ENCODE measurements around the gene TNS1. TPM values are rescaled to one million over a fixed set of nuclear protein-coding genes. Genes with fewer than 3 reads are reported as not detected.

TNS1 gene
- total RNA-seq, 1 donor from 2014 or later, result 828 TPM

GRCh38 chr2:218032336-218033171, 29.8 kb upstream of the TNS1 start:
- no peak for DNase-seq
- H3K4me3 ChIP-seq, result no peak overlapping the region
- H3K27me3 ChIP-seq (ENCODE audit: low read depth), result peaks cover 17% of the 10 kb centered on the region
- peaks cover 46% of the 10 kb centered on the region for H3K4me1 ChIP-seq
- intact Hi-C loops (cut with micrococcal nuclease), result loop anchor here (10.0 kb wide), 1 partner anchor 248 kb away; no protein-coding TSS in a partner anchor
- H3K9me3 ChIP-seq (replicated peaks), result no peaks in the 10 kb centered on the region
- H3K27ac ChIP-seq (replicated peaks), result no peak overlapping the region
- TF ChIP-seq CTCF (IDR thresholded peaks at IDR 0.05; ENCODE audit: borderline replicate concordance), result no peak
- H3K36me3 ChIP-seq, result no peaks in the 10 kb centered on the region

- H3K9me3 ChIP-seq (replicated peaks), result no peaks in the 10 kb centered on the region
- no peak overlapping the region for H3K27ac ChIP-seq (replicated peaks)
- H3K27me3 ChIP-seq (ENCODE audit: low read depth), result peaks cover 17% of the 10 kb centered on the region
- H3K36me3 ChIP-seq, result no peaks in the 10 kb centered on the region
- intact Hi-C loops (cut with micrococcal nuclease), result loop anchor here (10.0 kb wide), 1 partner anchor 247 kb away; no protein-coding TSS in a partner anchor
- H3K4me1 ChIP-seq, result peaks cover 53% of the 10 kb centered on the region
- TF ChIP-seq CTCF (IDR thresholded peaks at IDR 0.05; ENCODE audit: borderline replicate concordance), result no peak
- no peak for DNase-seq
- no peak overlapping the region for H3K4me3 ChIP-seq
These were observed 29.0 kb upstream of the TNS1 start for GRCh38 chr2:218031771-218032257.

GRCh38 chr2:218031261-218031660, 28.5 kb upstream of the TNS1 start:
- Histone ChIP-seq H3K27ac (replicated peaks) (no peak overlapping the region), H3K27me3 (ENCODE audit: low read depth) (peaks cover 17% of the 10 kb centered on the region), H3K4me1 (peaks cover 58% of the 10 kb centered on the region), H3K9me3 (replicated peaks) (no peaks in the 10 kb centered on the region), H3K36me3 (no peaks in the 10 kb centered on the region), H3K4me3 (no peak overlapping the region)
- TF ChIP-seq CTCF (IDR thresholded peaks at IDR 0.05; ENCODE audit: borderline replicate concordance), result no peak
- no peak for DNase-seq
- intact Hi-C loops (cut with micrococcal nuclease), result loop anchor here (10.0 kb wide), 1 partner anchor 246 kb away; no protein-coding TSS in a partner anchor

- peaks cover 17% of the 10 kb centered on the region for H3K27me3 ChIP-seq (ENCODE audit: low read depth)
- H3K36me3 ChIP-seq, result no peaks in the 10 kb centered on the region
- H3K27ac ChIP-seq (replicated peaks), result no peak overlapping the region
- TF ChIP-seq CTCF (IDR thresholded peaks at IDR 0.05; ENCODE audit: borderline replicate concordance), result no peak
- peaks cover 65% of the 10 kb centered on the region for H3K4me1 ChIP-seq
- no peak overlapping the region for H3K4me3 ChIP-seq
- intact Hi-C loops (cut with micrococcal nuclease), result loop anchor here (10.0 kb wide), 1 partner anchor 246 kb away; no protein-coding TSS in a partner anchor
- DNase-seq, result no peak
- no peaks in the 10 kb centered on the region for H3K9me3 ChIP-seq (replicated peaks)
These were observed 27.8 kb upstream of the TNS1 start for GRCh38 chr2:218030409-218031195.
